ENCODE data around the gene MPZL1. TPM values are rescaled to one million over a fixed set of nuclear protein-coding genes. Genes with fewer than 3 reads are reported as not detected.

MPZL1 gene
- total and polyA plus RNA-seq, 2 donors (not counting 3 experiments of a cell fraction or from before 2014, with no cell fraction given) = 41.7 to 99.1 TPM

GRCh38 chr1:167789501-167789900 lies 67.7 kb downstream of the MPZL1 start:
- Histone ChIP-seq H3K9me3 (replicated peaks; ENCODE audit: control insufficient read depth, insufficient read depth, low read length) (no peaks in the 10 kb centered on the region), H3K27ac (ENCODE audit: insufficient read depth, low read depth, low read length) (no peak overlapping the region), H3K4me3 (replicated peaks in 1 of 3; ENCODE audit: insufficient read depth in 1 of 3, low read depth in 1 of 3, low read length in 3 of 3) (no peak overlapping the region), H3K9ac (replicated peaks; ENCODE audit: extremely low read depth, insufficient read depth, low read length) (no peak overlapping the region), H3K4me2 (ENCODE audit: insufficient read depth, low read length) (no peak overlapping the region), H3K4me1 (ENCODE audit: control insufficient read depth, extremely low read depth, insufficient read depth, low read length) (no peaks in the 10 kb centered on the region), H3K27me3 (ENCODE audit: control insufficient read depth in 2 of 2, insufficient read depth in 2 of 2, low read length in 2 of 2) (no peaks in the 10 kb centered on the region), H4K20me1 (replicated peaks; ENCODE audit: control insufficient read depth, extremely low read depth, insufficient read depth, low read length) (no peaks in the 10 kb centered on the region), H3K36me3 (ENCODE audit: control insufficient read depth in 2 of 2, extremely low read depth in 1 of 2, insufficient read depth in 2 of 2, low read length in 2 of 2) (peaks cover 9 to 14% of the 10 kb centered on the region in 2 experiments), H3K9me1 (replicated peaks; ENCODE audit: control insufficient read depth, extremely low read depth, insufficient read depth, low read length) (no peaks in the 10 kb centered on the region), H2AFZ (ENCODE audit: low read depth, low read length) (no peak overlapping the region), H3K79me2 (ENCODE audit: control insufficient read depth, insufficient read depth, low read length) (no peaks in the 10 kb centered on the region)
- intact Hi-C loops (cut with micrococcal nuclease) (no loop called here), dilution Hi-C loops (cut with MboI; ENCODE audit: extremely low pct_ligation_motif_present, low sequenced_read_pairs) (no loop called here)
- BruUV-seq (replicated peaks) = no TSS peak
- POLR2A ChIA-PET = no interaction called here
- DNase-seq (ENCODE audit: low read depth, low spot score) (no peak), FAIRE-seq (no peak)
- CTCF ChIA-PET = interaction anchor here (0.8 to 2.3 kb wide), 3 partner anchors 14 to 20 kb away, joined by 3 to 8 read pairs (median 3); no protein-coding TSS in a partner anchor
- TF ChIP-seq POLR2AphosphoS5 (IDR thresholded peaks at IDR 0.05; ENCODE audit: insufficient read depth, low read depth, low read length) = no peak
- TF ChIP-seq GATA2 (IDR thresholded peaks at IDR 0.05; ENCODE audit: insufficient read depth, insufficient read length, low read depth, low read length) = no peak
- no peak for TF ChIP-seq MYC (IDR thresholded peaks at IDR 0.05; ENCODE audit: low read depth, low read length)
- TF ChIP-seq EZH2 (IDR thresholded peaks at IDR 0.05; ENCODE audit: borderline replicate concordance, low read depth, low read length, severe bottlenecking) = no peak
- no peak for TF ChIP-seq MAX (IDR thresholded peaks at IDR 0.05; ENCODE audit: insufficient read depth, insufficient read length)
- no peak for TF ChIP-seq JUN (IDR thresholded peaks at IDR 0.05; ENCODE audit: borderline replicate concordance, insufficient read depth, insufficient read length, low read depth)
- no peak for TF ChIP-seq FOS (IDR thresholded peaks at IDR 0.05; ENCODE audit: borderline replicate concordance, insufficient read depth, low read length)
- TF ChIP-seq CTCF (IDR thresholded peaks at IDR 0.05; ENCODE audit: extremely low read depth in 1 of 2, insufficient read depth in 1 of 2, low read depth in 1 of 2, low read length in 2 of 2) = no peak
- TF ChIP-seq POLR2A (IDR thresholded peaks at IDR 0.05; ENCODE audit: low read depth, low read length) = no peak
